Fibroblast of mammary gland (primary cell): ENCODE data around the gene CHRM3.

Experiments
- DNase-seq: peaks from one replicate; pipeline ENCODE4 v3.0.0-alpha.2; 2010; ENCODE audit warnings: low read depth
- H3K4me3 ChIP-seq: 2 replicates; pipeline ENCODE4 v1.5.1; 2011; ENCODE audit warnings: low read depth, mild to moderate bottlenecking, low read length, moderate library complexity; ENCODE audit not compliant: control insufficient read depth
- TF ChIP-seq, protein P1 (sequence below): conservative IDR thresholded peaks from 2 replicates; pipeline ENCODE4 v1.5.1; 2011; ENCODE audit warnings: low read depth, low read length, inconsistent platforms; ENCODE audit not compliant: control insufficient read depth, insufficient read depth

Gene CHRM3

DNA sequence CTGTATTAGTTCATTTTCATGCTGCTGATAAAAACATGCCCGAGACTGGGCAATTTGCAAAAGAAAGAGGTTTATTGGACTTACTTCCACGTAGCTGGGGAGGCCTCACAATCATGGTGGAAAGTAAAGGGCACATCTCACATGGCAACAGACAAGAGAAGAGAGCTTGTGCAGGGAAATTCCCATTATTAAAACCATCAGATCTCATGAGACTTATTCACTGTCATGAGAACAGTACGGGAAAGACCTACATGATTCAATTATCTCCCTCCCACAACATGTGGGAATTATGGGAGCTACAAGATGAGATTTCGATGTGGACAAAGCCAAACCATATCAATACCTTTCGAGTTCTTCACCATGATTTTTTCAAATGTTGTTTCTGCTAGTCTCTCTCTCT, 3.7 kb upstream of the CHRM3 start:
- TF ChIP-seq, protein P1, sequence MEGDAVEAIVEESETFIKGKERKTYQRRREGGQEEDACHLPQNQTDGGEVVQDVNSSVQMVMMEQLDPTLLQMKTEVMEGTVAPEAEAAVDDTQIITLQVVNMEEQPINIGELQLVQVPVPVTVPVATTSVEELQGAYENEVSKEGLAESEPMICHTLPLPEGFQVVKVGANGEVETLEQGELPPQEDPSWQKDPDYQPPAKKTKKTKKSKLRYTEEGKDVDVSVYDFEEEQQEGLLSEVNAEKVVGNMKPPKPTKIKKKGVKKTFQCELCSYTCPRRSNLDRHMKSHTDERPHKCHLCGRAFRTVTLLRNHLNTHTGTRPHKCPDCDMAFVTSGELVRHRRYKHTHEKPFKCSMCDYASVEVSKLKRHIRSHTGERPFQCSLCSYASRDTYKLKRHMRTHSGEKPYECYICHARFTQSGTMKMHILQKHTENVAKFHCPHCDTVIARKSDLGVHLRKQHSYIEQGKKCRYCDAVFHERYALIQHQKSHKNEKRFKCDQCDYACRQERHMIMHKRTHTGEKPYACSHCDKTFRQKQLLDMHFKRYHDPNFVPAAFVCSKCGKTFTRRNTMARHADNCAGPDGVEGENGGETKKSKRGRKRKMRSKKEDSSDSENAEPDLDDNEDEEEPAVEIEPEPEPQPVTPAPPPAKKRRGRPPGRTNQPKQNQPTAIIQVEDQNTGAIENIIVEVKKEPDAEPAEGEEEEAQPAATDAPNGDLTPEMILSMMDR, result no peak
- H3K4me3 ChIP-seq, result no peak overlapping the region
- no peak for DNase-seq

DNA sequence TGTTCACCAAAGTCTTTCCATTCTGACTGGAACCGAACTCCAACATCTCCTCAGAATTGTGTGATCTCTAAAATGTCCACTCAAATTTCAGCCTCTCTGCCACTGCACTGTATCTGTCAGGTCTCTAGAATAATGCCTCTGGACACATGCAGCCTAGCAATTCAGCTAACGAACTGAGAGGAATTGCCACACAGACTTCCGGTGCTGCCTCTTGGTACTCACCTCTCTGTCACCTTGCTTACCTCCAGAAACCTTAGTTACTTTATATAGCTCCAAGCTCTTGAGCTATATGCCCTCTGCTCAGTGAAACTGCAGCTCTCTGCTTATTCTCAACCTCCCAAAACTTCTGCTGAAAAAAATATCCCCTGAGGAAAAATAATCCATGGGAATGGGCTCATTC, 2.7 kb upstream of the CHRM3 start:
- no peak overlapping the region for H3K4me3 ChIP-seq
- TF ChIP-seq, protein P1, result no peak
- no peak for DNase-seq

DNA sequence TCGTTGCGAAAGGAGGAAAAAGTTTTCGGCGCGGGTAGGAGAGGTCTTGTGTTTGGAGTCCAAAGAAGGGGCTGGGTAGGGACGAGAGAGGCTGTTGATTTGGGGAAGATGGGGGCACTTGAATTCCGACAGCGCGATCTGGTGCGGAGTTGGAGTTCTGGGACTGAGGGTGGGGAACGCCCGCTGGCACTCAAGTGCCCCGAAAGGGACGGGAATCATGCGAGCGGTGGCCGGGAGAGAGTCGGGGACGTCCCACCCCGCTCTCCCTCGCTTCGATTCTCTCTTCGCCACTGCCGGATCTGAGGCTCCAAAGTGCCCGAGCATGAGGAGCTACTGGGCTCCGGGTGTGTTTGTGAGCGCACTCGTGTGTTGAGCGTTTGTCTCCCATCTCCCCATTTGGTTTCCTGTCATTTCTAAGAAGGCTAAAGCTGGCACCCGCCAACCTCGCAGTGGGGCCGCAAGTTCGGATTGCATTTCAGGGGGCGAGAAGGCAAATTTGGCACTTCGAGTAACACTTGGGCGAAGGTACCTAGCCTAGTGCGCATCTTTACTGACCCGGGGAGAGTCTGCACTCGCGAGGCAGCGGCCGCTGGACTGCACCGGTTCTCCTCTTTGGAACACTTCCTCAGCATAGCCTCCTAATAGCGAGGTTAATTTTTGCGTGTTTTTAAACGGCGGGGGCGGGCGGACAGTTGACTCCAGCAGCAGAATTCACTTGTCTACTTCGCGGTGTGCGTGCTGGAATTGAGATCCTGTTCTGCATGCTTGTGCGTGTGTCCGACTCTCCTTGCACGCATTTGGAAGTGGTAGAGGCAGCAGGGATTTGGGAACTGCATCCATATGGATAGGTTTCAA, 1.2 kb downstream of the CHRM3 start:
- DNase-seq, result no peak
- H3K4me3 ChIP-seq, result no peak overlapping the region
- TF ChIP-seq, protein P1, result no peak

DNA sequence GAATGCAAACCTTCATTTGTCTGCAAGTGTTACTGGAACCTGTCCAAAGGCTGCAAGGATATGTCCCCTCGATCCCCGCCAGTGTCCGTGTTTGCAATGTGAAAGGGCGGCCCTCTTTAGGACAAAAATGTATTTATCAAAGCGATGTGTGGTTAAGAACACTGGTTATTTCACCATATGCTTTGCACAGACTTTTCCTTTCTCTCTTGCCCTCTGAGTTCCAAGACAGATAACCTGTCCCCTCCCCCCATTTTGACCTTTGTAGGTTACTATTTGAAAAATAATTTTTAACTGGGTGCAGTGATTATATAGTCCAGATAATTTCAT, 1.8 kb downstream of the CHRM3 start:
- DNase-seq, result no peak
- TF ChIP-seq, protein P1, result no peak
- no peak overlapping the region for H3K4me3 ChIP-seq

DNA sequence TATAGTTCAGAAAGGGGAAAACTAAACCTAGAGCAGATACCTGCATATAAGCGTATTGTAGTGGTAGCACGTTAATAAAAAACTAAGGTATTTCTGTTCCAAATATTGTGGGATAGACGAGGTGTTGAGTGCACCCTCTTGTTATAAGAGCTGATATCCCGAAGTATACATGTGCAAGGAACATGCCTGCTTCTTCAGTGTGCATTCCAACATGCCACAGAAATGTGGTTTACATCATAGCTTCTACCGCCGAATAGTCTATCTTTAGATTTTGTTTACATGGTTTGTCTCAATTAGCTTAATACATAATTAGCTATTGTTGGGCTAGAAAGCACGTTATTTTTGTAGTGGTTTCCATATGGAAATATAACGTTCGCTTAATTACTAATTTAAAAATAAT, 2.2 kb downstream of the CHRM3 start:
- DNase-seq, result no peak
- TF ChIP-seq, protein P1, result no peak
- H3K4me3 ChIP-seq, result no peak overlapping the region

DNA sequence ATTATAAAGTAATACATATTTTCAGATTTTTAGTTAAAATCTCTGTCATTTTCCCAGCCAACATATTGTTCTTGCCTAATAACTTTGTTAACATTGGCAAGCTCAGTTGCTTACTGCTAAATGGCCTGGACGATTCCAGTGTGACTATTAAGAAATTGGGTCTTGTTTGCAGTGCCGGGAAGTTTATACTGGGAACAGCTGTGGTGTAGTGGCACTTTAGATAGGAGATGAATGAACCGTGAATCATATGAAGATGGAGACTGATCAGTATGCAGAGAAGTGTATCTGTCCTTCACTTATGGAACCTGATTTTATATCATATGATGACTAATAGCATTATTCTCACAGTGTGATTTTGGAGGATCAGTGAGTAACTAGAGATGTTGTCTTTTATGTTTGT, 3.3 kb downstream of the CHRM3 start:
- no peak for DNase-seq
- TF ChIP-seq, protein P1, result no peak
- no peak overlapping the region for H3K4me3 ChIP-seq
